ENCODE measurements around the gene LIMS2.

- TF ChIP-seq POLR2A (IDR thresholded peaks at IDR 0.05) (no peak), CTCF (IDR thresholded peaks at IDR 0.05 in 8 of 11, conservative IDR thresholded peaks at IDR 0.05 in 3 of 11) (no peak)
These were observed 78.9 kb downstream of the LIMS2 start for GRCh38 chr2:127596311-127597045.

Measured in spleen (tissue), 7 donors.